HG03354 (cell line): ENCODE measurements around the gene HPD.
"Not testable (repeated sequence)": the region's sequence is repeated elsewhere in the genome, so short reads cannot be mapped to it uniquely, and the experiment has no call there.

Experiments
- ATAC-seq: cut with Tn5 transposase; IDR thresholded peaks from one replicate; pipeline ENCODE4 v1.9.1; 2021; ENCODE audit warnings: mild to moderate bottlenecking; ENCODE audit not compliant: unreplicated experiment, poor library complexity, severe bottlenecking

HPD gene

DNA sequence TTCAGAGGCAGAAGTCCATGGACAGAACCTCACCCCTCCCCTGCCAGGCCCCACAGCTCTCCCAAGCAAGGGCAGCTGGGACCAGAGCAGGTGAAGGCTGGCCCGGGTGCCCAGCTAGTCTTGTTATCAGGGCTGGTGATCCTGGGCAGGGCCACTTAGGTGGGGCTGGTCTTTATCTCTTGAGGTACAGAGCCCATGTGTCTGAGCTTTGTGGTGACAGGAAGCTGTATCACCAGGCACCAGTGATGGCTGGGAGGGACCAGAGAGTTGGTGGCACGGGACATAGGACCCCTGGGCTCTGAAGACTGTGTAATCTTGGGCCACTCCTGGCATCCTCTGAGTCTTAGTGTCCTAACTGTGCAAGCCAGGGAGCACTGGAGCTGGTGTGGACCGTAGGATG, 12.8 kb upstream of the HPD start:
- no peak for ATAC-seq

GRCh38 chr12:121869229-121869628, 10.6 kb upstream of the HPD start:
- ATAC-seq: not testable (repeated sequence)

GRCh38 chr12:121866331-121866730, 7.7 kb upstream of the HPD start:
- ATAC-seq: no peak

- no peak for ATAC-seq
These were observed 3.1 kb upstream of the HPD start for GRCh38 chr12:121861636-121862254.

GRCh38 chr12:121860699-121861098, 2.0 kb upstream of the HPD start:
- not testable (repeated sequence) for ATAC-seq

DNA sequence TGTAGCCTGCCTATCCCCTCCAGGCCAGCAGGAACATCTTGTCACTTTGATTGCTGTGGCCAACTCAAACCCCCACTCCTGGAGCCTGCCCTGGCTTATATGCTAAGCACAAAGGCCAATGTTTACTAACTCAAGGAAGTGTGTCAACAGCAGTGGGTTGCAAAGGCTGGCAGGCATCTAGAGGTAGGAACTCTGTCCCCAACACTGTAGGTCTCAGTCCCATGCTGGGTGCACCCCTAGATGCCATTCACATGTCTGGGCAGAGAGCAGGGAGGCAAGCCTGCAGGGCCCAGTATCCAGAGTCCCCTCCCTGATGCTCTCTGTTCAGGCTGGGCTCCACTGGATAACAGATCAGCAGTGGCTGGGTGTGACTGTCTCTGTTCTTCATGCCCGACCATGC, 1.6 kb upstream of the HPD start:
- no peak for ATAC-seq

- no peak for ATAC-seq
These were observed 369 bp downstream of the HPD start for GRCh38 chr12:121858318-121858661.

GRCh38 chr12:121857322-121858246, 1.1 kb downstream of the HPD start:
- ATAC-seq: no peak

DNA sequence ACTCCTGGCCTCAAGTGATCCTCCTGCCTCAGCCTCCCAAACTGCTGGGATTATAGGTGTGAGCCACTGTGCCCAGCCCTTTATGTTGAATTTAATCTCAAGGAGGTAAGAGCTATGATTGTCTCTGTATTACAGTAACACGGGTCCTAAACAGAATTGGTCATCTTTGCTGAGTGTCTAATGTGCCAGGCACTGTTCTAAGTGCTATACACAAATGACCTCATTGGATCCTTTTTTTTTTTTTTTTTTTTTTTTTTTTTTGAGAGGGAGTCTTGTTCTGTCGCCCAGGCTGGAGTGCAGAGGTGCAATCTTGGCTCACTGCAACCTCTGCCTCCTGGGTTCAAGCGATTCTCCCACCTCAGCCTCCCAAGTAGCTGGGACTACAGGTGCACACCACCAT, 6.3 kb downstream of the HPD start:
- not testable (repeated sequence) for ATAC-seq

DNA sequence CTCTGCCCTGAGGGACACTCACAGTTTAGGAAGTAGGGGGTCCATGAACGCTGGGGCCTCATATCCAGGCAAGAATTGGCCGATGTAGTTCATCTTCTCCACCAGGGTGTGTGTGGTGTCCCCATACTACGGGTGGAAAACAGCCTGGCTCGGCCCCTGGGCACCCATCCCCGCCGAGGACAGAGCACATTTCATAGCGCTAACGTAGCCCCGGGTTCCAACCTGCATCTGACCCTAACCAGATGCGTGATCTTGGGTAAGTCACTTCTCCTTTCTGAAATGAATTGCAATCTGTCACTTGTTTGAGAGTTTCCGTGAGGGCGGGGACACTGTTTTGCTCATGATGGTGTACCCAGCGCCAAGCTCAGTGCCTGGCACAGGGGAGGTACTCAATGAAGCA, 9.0 kb downstream of the HPD start:
- ATAC-seq: no peak

- ATAC-seq: no peak
These were observed 9.4 kb downstream of the HPD start for GRCh38 chr12:121849211-121849610.

DNA sequence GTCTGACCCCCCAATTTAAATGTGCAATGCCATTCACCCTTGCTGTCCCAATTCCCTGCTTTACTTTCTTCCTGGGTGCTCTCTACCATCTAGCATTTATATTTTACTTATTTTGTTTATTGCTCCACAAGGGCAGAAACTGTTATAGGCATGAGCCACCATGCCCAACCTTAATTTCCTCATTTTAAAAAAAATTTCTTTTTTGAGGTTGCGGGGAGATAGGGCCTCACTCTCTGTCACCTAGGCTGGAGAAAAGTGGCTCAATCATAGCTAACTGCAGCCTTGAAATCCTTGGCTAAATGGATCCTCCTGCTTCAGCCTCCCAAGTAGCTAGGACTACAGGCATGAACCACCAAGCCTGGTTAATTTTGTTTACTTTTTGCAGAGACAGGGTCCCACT, 13.0 kb downstream of the HPD start:
- ATAC-seq: no peak

GRCh38 chr12:121843236-121843982, 15.2 kb downstream of the HPD start:
- ATAC-seq: no peak

DNA sequence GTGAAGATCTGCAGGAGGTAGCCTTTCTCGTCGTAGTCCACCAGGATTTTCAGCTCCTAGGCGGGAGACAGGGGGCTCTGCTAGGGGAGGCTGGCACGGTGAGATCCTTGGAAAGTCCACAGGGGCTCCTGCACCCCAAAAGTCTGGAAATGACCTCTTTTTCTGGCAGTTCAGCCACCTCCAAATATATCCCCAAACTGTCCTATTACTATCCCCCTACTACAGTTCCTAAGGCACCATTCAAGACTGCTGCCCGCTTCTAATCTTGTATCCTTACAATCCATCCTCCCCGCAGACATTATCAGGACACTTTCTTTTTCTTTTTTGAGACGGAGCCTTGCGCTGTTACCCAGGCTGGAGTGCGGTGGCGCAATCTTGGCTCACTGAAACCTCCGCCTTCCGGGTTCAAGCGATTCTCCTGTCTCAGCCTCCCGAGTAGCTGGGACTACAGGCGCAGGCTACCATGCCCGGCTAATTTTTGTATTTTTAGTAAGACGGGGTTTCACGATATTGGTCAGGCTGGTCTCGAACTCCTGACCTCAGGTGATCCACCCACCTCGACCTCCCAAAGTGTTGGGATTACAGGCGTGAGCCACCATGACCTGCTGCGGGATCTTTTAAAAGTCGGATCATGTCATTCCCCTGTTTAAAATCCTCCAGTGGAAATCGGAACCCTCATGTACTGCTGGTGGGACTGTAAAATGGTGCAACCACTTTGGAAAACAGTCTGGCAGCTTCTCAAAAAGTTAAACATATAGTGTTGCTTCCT, 18.5 kb downstream of the HPD start:
- ATAC-seq: no peak

GRCh38 chr12:121839106-121839992, 19.3 kb downstream of the HPD start:
- peak; percentile 95 for ATAC-seq

DNA sequence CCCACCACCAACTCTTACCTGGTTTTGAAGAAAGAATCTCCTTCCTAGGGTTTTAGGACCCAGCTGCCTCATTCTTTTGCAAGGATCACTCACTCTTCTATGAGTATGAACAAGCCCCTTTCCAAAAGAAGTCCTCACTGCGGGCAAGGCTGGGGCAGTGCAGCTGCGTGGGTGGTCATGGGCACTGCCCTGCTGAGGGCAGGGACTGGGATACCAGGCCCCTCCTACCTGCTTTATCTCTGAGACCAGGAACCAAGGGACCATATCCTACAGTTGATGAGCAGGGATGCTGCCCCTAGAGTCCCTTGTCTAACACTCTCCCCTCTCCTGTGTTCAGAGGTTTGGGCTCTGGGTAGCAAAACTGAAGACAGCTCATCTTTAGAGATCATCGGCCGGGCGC, 20.5 kb downstream of the HPD start:
- no peak for ATAC-seq

DNA sequence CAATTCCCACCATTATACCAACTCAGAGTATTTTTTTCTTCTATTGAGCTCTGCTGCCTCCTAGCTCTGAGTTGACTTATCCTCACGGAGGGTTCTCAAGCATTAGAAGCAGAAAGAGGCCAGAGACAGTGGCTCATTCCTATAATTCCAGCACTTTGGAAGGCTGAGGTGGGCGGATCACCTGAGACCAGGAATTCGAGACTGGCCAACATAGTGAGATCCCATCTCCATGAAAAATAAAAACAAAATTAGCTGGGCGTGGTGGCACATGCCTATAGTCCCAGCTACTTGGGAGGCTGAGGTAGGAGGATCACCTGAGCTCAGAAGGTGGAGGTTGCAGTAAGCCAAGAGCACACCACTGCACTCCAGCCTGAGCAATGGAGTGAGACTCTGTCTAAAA, 21.0 kb downstream of the HPD start:
- ATAC-seq: no peak

- no peak for ATAC-seq
These were observed 27.0 kb downstream of the HPD start for GRCh38 chr12:121831571-121832245.
